H9 (cell line): Measurements from ENCODE around the gene P3H3. TPM values are rescaled to one million over a fixed set of nuclear protein-coding genes. Genes with fewer than 3 reads are reported as not detected.

Experiments
- DNase-seq: peaks from one replicate; pipeline ENCODE4 v3.0.0-alpha.2; 2017
- H2AFZ ChIP-seq: one replicate; pipeline ENCODE4 v1.6.1; 2013; ENCODE audit warnings: mild to moderate bottlenecking, low read length, control low read depth, moderate library complexity
- H2AK5ac ChIP-seq: 2 replicates; pipeline ENCODE4 v1.6.1; 2013; ENCODE audit warnings: low read length, control low read depth, mixed read lengths; ENCODE audit not compliant: insufficient read length
- H2BK120ac ChIP-seq: one replicate; pipeline ENCODE4 v1.6.1; 2013; ENCODE audit warnings: low read depth, mild to moderate bottlenecking, low read length, control low read depth, inconsistent platforms; ENCODE audit not compliant: poor library complexity, severe bottlenecking
- H2BK12ac ChIP-seq: 2 replicates; pipeline ENCODE4 v1.6.1; 2013; ENCODE audit warnings: low read length, control low read depth, mixed read lengths, low read depth; ENCODE audit not compliant: insufficient read length
- H2BK15ac ChIP-seq: 2 replicates; pipeline ENCODE4 v1.6.1; 2013; ENCODE audit warnings: low read depth, low read length, control low read depth
- H2BK20ac ChIP-seq: one replicate; pipeline ENCODE4 v1.6.1; 2013; ENCODE audit warnings: low read depth, mild to moderate bottlenecking, low read length, control low read depth, inconsistent platforms; ENCODE audit not compliant: poor library complexity, severe bottlenecking
- H2BK5ac ChIP-seq: 2 replicates; pipeline ENCODE4 v1.6.1; 2013; ENCODE audit warnings: low read length, control low read depth, mixed read lengths; ENCODE audit not compliant: insufficient read length
- H3K14ac ChIP-seq: 2 replicates; pipeline ENCODE4 v1.6.1; 2013; ENCODE audit warnings: low read length, control low read depth; ENCODE audit not compliant: insufficient read depth
- H3K18ac ChIP-seq: 2 replicates; pipeline ENCODE4 v1.6.1; 2013; ENCODE audit warnings: low read depth, mild to moderate bottlenecking, mixed read lengths, low read length, control low read depth; ENCODE audit not compliant: insufficient read length
- H3K23ac ChIP-seq: 2 replicates; pipeline ENCODE4 v1.6.1; 2013; ENCODE audit warnings: low read length, control low read depth, mixed read lengths, low read depth; ENCODE audit not compliant: insufficient read length
- H3K23me2 ChIP-seq: 2 replicates; pipeline ENCODE4 v1.6.1; 2013; ENCODE audit warnings: low read depth, mild to moderate bottlenecking, mixed read lengths, low read length, control low read depth; ENCODE audit not compliant: insufficient read length, poor library complexity, severe bottlenecking
- H3K27ac ChIP-seq: 2 replicates; pipeline ENCODE4 v1.5.1; 2013; ENCODE audit warnings: low read length, control low read depth, mixed read lengths, low read depth; ENCODE audit not compliant: insufficient read length
- H3K27me3 ChIP-seq: 2 replicates; pipeline ENCODE4 v1.6.1; 2013; ENCODE audit warnings: low read length, control low read depth, inconsistent platforms; ENCODE audit not compliant: insufficient read depth
- H3K4ac ChIP-seq: 2 replicates; pipeline ENCODE4 v1.6.1; 2013; ENCODE audit warnings: low read depth, mild to moderate bottlenecking, control low read depth, inconsistent platforms, low read length, moderate library complexity
- H3K4me1 ChIP-seq: 2 replicates; pipeline ENCODE4 v1.6.1; 2013; ENCODE audit warnings: low read length, control low read depth, inconsistent platforms; ENCODE audit not compliant: insufficient read depth
- H3K4me2 ChIP-seq: 2 replicates; pipeline ENCODE4 v1.6.1; 2013; ENCODE audit warnings: low read length, control low read depth, mixed read lengths; ENCODE audit not compliant: insufficient read length, insufficient read depth
- H3K56ac ChIP-seq: 2 replicates; pipeline ENCODE4 v1.6.1; 2013; ENCODE audit warnings: low read depth, mild to moderate bottlenecking, mixed read lengths, low read length, control low read depth; ENCODE audit not compliant: insufficient read length
- H3K79me1 ChIP-seq: 2 replicates; pipeline ENCODE4 v1.6.1; 2013; ENCODE audit warnings: low read depth, mild to moderate bottlenecking, moderate library complexity, low read length, control low read depth, inconsistent platforms; ENCODE audit not compliant: insufficient read depth, poor library complexity, severe bottlenecking
- H3K79me2 ChIP-seq: 2 replicates; pipeline ENCODE4 v1.6.1; 2013; ENCODE audit warnings: low read length, control low read depth, inconsistent platforms; ENCODE audit not compliant: insufficient read depth
- H3K9ac ChIP-seq: 2 replicates; pipeline ENCODE4 v1.6.1; 2013; ENCODE audit warnings: low read length, control low read depth, mixed read lengths; ENCODE audit not compliant: insufficient read length; ENCODE audit errors: extremely low read depth
- H3K9me3 ChIP-seq: one replicate; pipeline ENCODE4 v1.6.1; 2013; ENCODE audit warnings: low read depth, low read length, inconsistent platforms; ENCODE audit not compliant: control insufficient read depth
- H3T11ph ChIP-seq: one replicate; pipeline ENCODE4 v1.6.1; 2013; ENCODE audit warnings: mild to moderate bottlenecking, low read length, control low read depth, inconsistent platforms
- H4K20me1 ChIP-seq: one replicate; pipeline ENCODE4 v1.6.1; 2013; ENCODE audit not compliant: control insufficient read depth, insufficient read length, insufficient read depth
- H4K5ac ChIP-seq: 2 replicates; pipeline ENCODE4 v1.6.1; 2013; ENCODE audit warnings: low read depth, mild to moderate bottlenecking, mixed read lengths, low read length, control low read depth; ENCODE audit not compliant: insufficient read length
- H4K8ac ChIP-seq: replicated peaks from 2 replicates; pipeline ENCODE4 v1.6.1; 2013; ENCODE audit warnings: low read length, control low read depth, mixed read lengths, low read depth; ENCODE audit not compliant: insufficient read length
- H4K91ac ChIP-seq: 2 replicates; pipeline ENCODE4 v1.6.1; 2013; ENCODE audit warnings: low read depth, mild to moderate bottlenecking, moderate library complexity, mixed read lengths, low read length, control low read depth; ENCODE audit not compliant: insufficient read length
- H3K27ac Mint-ChIP-seq, 3 experiments: 2 replicates in 2 of 3; 3 replicates in 1 of 3; pipeline ENCODE4 v1.8.0; 2020 to 2021; ENCODE audit warnings: mixed read lengths in 3 of 3, mild to moderate bottlenecking in 1 of 3, moderate library complexity in 1 of 3
- H3K27me3 Mint-ChIP-seq: 2 replicates; pipeline ENCODE4 v1.8.0; 2021; ENCODE audit warnings: low read depth, mild to moderate bottlenecking, moderate library complexity, mixed read lengths
- H3K36me3 Mint-ChIP-seq, 3 experiments: 2 replicates in 2 of 3; 3 replicates in 1 of 3; pipeline ENCODE4 v1.8.0; 2020 to 2021; ENCODE audit warnings: low read depth in 3 of 3, mixed read lengths in 3 of 3; ENCODE audit not compliant: insufficient read depth in 1 of 3
- H3K4me1 Mint-ChIP-seq, 2 experiments: 2 replicates each; pipeline ENCODE4 v1.8.0; 2020; ENCODE audit warnings: mixed read lengths in 2 of 2
- H3K4me3 Mint-ChIP-seq, 2 experiments: 2 replicates in 1 of 2; 3 replicates in 1 of 2; pipeline ENCODE4 v1.8.0; 2020 to 2021; ENCODE audit warnings: mild to moderate bottlenecking in 2 of 2, mixed read lengths in 2 of 2, moderate library complexity in 1 of 2
- H3K9me3 Mint-ChIP-seq, 2 experiments: 2 replicates in 1 of 2; 3 replicates in 1 of 2; pipeline ENCODE4 v1.8.0; 2020; ENCODE audit warnings: mild to moderate bottlenecking in 2 of 2, mixed read lengths in 2 of 2, moderate library complexity in 1 of 2
- CTCF ChIP-seq: fragments of 200-600 bp; sonication (generic); conservative IDR thresholded peaks from 3 replicates; pipeline ENCODE4 v1.8.0; 2021; ENCODE audit warnings: antibody characterized with exemption, mild to moderate bottlenecking
- WGBS: extraction: QIAGEN DNeasy Blood & Tissue Kit; methylation state at CpG from one replicate; pipeline ENCODE4 v1.1.7; 2013; ENCODE audit warnings: missing lambda C conversion rate, low lambda C conversion rate, mixed read lengths; ENCODE audit not compliant: insufficient read length; ENCODE audit errors: extremely low coverage; 5-methylcytosine and 5-hydroxymethylcytosine counted together
- total RNA-seq: library from RNA; stranded (reverse); gene quantifications from 2 replicates; pipeline ENCODE4 v1.2.1, GENCODE V29; 2021

The P3H3 gene
- total RNA-seq, 1 experiment from 2014 or later, result 55.0 TPM

- Histone ChIP-seq H3K79me2 (peaks cover 5% of the 10 kb centered on the region; the same call in 1 of the 2 replicates), H2BK120ac (no peak overlapping the region), H3K79me1 (no peaks in the 10 kb centered on the region), H3K9ac (no peak overlapping the region), H4K5ac (no peak overlapping the region), H3K27me3 (no peaks in the 10 kb centered on the region), H3K23ac (no peak overlapping the region), H3K4me2 (no peak overlapping the region), H2BK15ac (no peak overlapping the region), H3K14ac (no peak overlapping the region), H4K91ac (no peak overlapping the region), H4K8ac (no peak overlapping the region), H3K4ac (no peak overlapping the region), H2BK12ac (no peak overlapping the region), H3K23me2 (peaks cover 16% of the 10 kb centered on the region), H3T11ph (no peak overlapping the region), H3K18ac (no peak overlapping the region), H3K9me3 (no peaks in the 10 kb centered on the region), H2BK5ac (no peak overlapping the region), H2BK20ac (no peak overlapping the region), H4K20me1 (peaks cover 2% of the 10 kb centered on the region), H2AFZ (no peak overlapping the region), H3K27ac (no peak overlapping the region), H2AK5ac (no peak overlapping the region), H3K56ac (no peak overlapping the region), H3K4me1 (no peaks in the 10 kb centered on the region; the same call in 1 of the 2 replicates)
- Mint-ChIP-seq H3K27ac (no peak overlapping the region; a peak in 1 of 7 replicates), H3K36me3 (peaks cover 28 to 66% (median 63%) of the 10 kb centered on the region in 3 experiments), H3K4me1 (peaks cover 24 to 26% of the 10 kb centered on the region in 2 experiments), H3K27me3 (no peaks in the 10 kb centered on the region), H3K4me3 (peak overlapping the region; percentile 94 to 98), H3K9me3 (no peaks in the 10 kb centered on the region; a peak in 1 of 5 replicates)
- no peak for DNase-seq
- no peak for TF ChIP-seq CTCF
- no CpG with 5 or more reads among the region's 2 CpGs for WGBS
These were observed 21.2 kb downstream of the P3H3 start for GRCh38 chr12:6849427-6849826.
